Spinal cord (tissue), 10 donors: Measurements from ENCODE around the gene HPDL. TPM values are rescaled to one million over a fixed set of nuclear protein-coding genes. Genes with fewer than 3 reads are reported as not detected.
"Not testable (repeated sequence)": the region's sequence is repeated elsewhere in the genome, so short reads cannot be mapped to it uniquely, and the experiment has no call there.

Experiments used
- DNase-seq, 6 donors: peaks; one replicate each; pipeline versions ENCODE4 v3.0.0 to v3.0.0-alpha.2; 2013 to 2015; ENCODE audit warnings: low spot score in 6 of 6, low read depth in 4 of 6
- H3K27ac ChIP-seq: one replicate; pipeline ENCODE4 v1.5.1; 2013; ENCODE audit warnings: low read depth, low read length, control low read depth
- H3K27me3 ChIP-seq: one replicate; pipeline ENCODE4 v1.6.1; 2013; ENCODE audit warnings: low read length; ENCODE audit not compliant: control insufficient read depth, insufficient read depth
- H3K36me3 ChIP-seq: one replicate; pipeline ENCODE4 v1.6.1; 2013; ENCODE audit warnings: low read length; ENCODE audit not compliant: control insufficient read depth, insufficient read depth
- H3K4me1 ChIP-seq: one replicate; pipeline ENCODE4 v1.6.1; 2013; ENCODE audit warnings: low read length; ENCODE audit not compliant: control insufficient read depth, insufficient read depth
- H3K4me3 ChIP-seq: one replicate; pipeline ENCODE4 v1.5.1; 2013; ENCODE audit warnings: low read depth, low read length, control low read depth
- H3K9me3 ChIP-seq: one replicate; pipeline ENCODE4 v1.6.1; 2013; ENCODE audit warnings: low read length; ENCODE audit not compliant: control insufficient read depth, insufficient read depth
- WGBS: methylation state at CpG from one replicate; pipeline ENCODE4 v1.1.5; 2013; ENCODE audit warnings: missing lambda C conversion rate; ENCODE audit not compliant: insufficient coverage; 5-methylcytosine and 5-hydroxymethylcytosine counted together
- long read RNA-seq, 4 donors: transcript quantifications; one replicate each; lab custom pipeline, GENCODE V29; 2026
- polyA plus RNA-seq, 2 donors: library from polyadenylated mRNA; unstranded; fragments of 120-200 nt; gene quantifications; one replicate each; pipeline ENCODE4 v1.2.1, GENCODE V29; 2013; ENCODE audit not compliant: insufficient read length in 2 of 2
- total RNA-seq, 2 donors: library from RNA; depleted of rRNA in 1 of 2; stranded (reverse); fragments of 120-200 nt in 1 of 2; fragments of >200 nt in 1 of 2; gene quantifications; one replicate each; pipeline versions ENCODE4 v1.2.3 to v1.2.4, GENCODE V29; 2013 to 2014
- donor health status: healthy.

Gene HPDL
- total RNA-seq, result 1 to 10 TPM; 1.8 to 2.0 TPM
- polyA plus RNA-seq, result 1 to 10 TPM; 3.3 to 4.6 TPM
- long read RNA-seq, donor 1, partial matches to known transcripts, result 0 of 4 reads
- long read RNA-seq, donor 1, other reads (novel, unspliced or antisense), result 0 of 4 reads
- long read RNA-seq, donor 2, partial matches to known transcripts, result 0 of 1 reads
- long read RNA-seq, donor 2, other reads (novel, unspliced or antisense), result 0 of 1 reads
- long read RNA-seq, donor 3, partial matches to known transcripts, result 0 of 3 reads
- long read RNA-seq, donor 3, other reads (novel, unspliced or antisense), result 0 of 3 reads
- long read RNA-seq, donor 4, transcript HPDL-201 (1 exons, 1,629 nt), result major isoform, 5 of 5 reads
- long read RNA-seq, donor 4, partial matches to known transcripts, result 0 of 5 reads
- long read RNA-seq, donor 4, other reads (novel, unspliced or antisense), result 0 of 5 reads

DNA sequence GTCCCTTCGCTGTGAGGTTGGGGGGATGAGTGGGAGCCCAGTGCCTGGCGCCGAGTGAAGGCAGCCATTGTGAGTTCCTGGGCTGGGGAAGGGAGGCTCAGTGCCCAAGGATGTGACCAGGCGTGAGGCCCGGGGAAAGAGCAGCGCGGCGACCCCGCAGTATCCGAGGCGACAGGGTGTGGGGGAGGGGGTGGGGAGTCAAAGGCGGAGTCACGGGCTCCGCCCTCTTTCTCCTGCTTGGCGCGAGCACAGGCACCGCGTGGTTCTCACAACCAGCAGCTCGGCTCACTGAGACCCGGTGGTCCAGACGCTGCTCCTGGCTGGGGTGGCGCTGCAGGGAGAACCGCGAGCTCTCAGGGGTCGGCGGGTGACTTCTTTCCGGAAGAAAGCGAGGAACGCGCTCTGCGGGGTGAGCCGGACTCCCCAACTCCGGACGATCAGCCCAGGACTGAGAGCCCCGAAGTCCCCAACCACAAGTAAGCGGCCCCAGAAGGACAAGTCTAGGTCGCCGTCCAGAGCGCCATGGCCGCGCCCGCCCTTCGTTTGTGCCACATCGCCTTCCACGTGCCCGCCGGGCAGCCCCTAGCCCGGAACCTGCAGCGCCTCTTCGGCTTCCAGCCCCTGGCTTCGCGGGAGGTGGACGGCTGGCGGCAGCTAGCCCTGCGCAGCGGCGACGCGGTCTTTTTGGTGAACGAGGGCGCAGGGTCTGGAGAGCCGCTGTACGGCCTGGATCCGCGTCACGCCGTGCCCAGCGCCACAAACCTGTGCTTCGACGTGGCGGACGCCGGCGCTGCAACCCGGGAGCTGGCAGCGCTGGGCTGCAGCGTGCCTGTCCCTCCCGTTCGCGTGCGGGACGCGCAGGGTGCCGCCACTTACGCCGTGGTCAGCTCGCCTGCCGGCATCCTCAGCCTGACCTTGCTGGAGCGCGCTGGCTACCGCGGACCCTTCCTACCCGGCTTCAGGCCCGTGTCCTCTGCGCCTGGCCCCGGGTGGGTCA, at the start of gene HPDL:
Gene HPDL (plus strand): TSS at position 269 of the 997 bp plus-strand sequence. CDS start 254 bp downstream, at position 523.
- Histone ChIP-seq H3K27me3 (no peaks in the 10 kb centered on the region), H3K4me1 (peaks cover 35% of the 10 kb centered on the region), H3K36me3 (peaks cover 40% of the 10 kb centered on the region), H3K9me3 (no peaks in the 10 kb centered on the region), H3K27ac (peak within 1 kb of the TSS; percentile 86), H3K4me3 (peak within 1 kb of the TSS; percentile 55)
- WGBS, result 5% methylated on average over 96 of the region's 96 CpGs
- peak in 5 of 6 donors; percentile 60 to 93 (median 77) for DNase-seq

GRCh38 chr1:45282351-45282750, 44.3 kb upstream of the HPDL start:
- 67% methylated on average over 1 of the region's 3 CpGs for WGBS

DNA sequence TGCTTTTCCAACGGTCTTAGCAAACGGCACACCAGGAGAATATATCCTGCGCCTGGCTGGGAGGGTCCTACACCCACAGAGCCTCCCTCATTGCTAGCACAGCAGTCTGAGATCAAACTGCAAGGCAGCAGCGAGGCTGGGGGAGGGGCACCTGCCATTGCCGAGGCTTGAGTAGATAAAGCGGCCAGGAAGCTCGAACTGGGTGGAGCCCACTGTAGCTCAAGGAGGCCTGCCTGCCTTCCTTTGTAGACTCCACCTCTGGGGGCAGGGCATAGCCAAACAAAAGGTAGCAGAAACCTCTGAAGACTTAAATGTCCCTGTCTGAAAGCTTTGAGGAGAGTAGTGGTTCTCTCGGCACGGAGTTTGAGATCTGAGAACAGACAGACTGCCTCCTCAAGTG, 41.8 kb upstream of the HPDL start:
- H3K4me1 ChIP-seq, H3K27me3 ChIP-seq, H3K4me3 ChIP-seq, H3K36me3 ChIP-seq, H3K9me3 ChIP-seq, H3K27ac ChIP-seq, DNase-seq: not testable (repeated sequence)
- 82% methylated on average over 8 of the region's 9 CpGs for WGBS

More at GRCh38 chr1:45282351-45282750, 44.3 kb upstream of the HPDL start:
- Histone ChIP-seq H3K9me3 (no peaks in the 10 kb centered on the region), H3K27ac (no peak overlapping the region), H3K36me3 (no peaks in the 10 kb centered on the region), H3K27me3 (no peaks in the 10 kb centered on the region), H3K4me1 (no peaks in the 10 kb centered on the region), H3K4me3 (no peak overlapping the region)
- no peak for DNase-seq

DNA sequence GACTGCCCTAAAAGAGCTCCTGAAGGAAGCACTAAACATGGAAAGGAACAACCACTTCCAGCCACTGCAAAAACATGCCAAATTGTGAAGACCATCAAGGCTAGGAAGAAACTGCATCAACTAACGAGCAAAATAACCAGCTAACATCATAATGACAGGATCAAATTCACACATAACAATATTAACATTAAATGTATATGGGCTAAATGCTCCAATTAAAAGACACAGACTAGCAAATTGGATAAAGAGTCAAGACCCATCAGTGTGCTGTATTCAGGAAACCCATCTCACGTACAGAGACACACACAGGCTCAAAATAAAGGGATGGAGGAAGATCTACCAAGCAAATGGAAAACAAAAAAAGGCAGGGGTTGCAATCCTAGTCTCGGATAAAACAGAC, 40.2 kb upstream of the HPDL start:
- H3K36me3 ChIP-seq, H3K4me1 ChIP-seq, H3K27me3 ChIP-seq, H3K27ac ChIP-seq, H3K9me3 ChIP-seq, DNase-seq, H3K4me3 ChIP-seq: not testable (repeated sequence)
- no CpG with 5 or more reads among the region's 3 CpGs for WGBS

DNA sequence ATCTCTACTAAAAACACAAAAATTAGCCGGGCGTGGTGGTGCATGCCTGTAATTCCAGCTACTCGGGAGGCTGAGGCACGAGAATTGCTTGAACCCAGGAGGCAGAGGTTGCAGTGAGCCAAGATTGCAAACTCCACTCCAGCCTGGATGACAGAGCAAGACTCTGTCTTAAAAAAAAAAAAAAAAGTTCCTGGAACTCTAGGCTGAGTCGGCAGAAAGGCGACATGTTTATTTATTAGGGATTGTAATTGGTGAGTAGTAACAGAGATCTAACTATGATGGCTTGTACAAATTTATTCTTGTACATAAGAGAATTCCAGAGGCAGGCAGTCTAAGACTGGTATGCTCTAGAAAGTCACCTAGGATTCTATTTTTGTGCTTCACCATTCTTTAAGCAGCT, 35.7 kb upstream of the HPDL start:
- H3K27me3 ChIP-seq, DNase-seq, H3K4me1 ChIP-seq, H3K36me3 ChIP-seq, H3K4me3 ChIP-seq, H3K27ac ChIP-seq, H3K9me3 ChIP-seq: not testable (repeated sequence)
- WGBS, result 85% methylated on average over 4 of the region's 6 CpGs

DNA sequence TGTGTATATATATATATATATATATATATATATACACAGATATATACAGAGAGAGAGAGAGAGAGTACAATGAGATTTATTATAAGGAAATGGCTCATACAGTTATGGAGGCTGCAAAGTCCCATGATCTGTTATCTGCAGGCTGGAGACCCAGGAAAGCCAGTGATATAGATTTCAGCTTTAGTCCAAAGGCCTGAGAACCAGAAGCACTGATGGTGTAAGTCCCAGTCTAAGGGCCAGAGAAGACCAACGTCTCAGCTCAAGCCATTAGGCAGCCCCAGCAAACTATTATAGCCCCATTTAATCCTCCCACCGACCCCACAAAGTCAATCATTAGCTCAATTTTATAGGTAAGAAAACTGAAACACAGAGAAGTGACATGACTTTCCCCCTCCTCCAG, 35.0 kb upstream of the HPDL start:
- Histone ChIP-seq H3K4me1 (no peaks in the 10 kb centered on the region), H3K9me3 (no peaks in the 10 kb centered on the region), H3K36me3 (no peaks in the 10 kb centered on the region), H3K27me3 (no peaks in the 10 kb centered on the region), H3K27ac (no peak overlapping the region), H3K4me3 (no peak overlapping the region)
- 65% methylated on average over 2 of the region's 2 CpGs for WGBS
- DNase-seq, result no peak

- 45% methylated on average over 6 of the region's 8 CpGs for WGBS
- Histone ChIP-seq H3K4me3 (no peak overlapping the region), H3K4me1 (peaks cover 8% of the 10 kb centered on the region), H3K27ac (no peak overlapping the region), H3K9me3 (no peaks in the 10 kb centered on the region), H3K36me3 (no peaks in the 10 kb centered on the region), H3K27me3 (no peaks in the 10 kb centered on the region)
- peak in 2 of 6 donors; percentile 29 for DNase-seq
Measured at GRCh38 chr1:45297666-45298356, 28.9 kb upstream of the HPDL start.

GRCh38 chr1:45299296-45299695, 27.4 kb upstream of the HPDL start:
- no peaks in the 10 kb centered on the region for H3K36me3 ChIP-seq
- no peak overlapping the region for H3K4me3 ChIP-seq
- peaks cover 18% of the 10 kb centered on the region for H3K4me1 ChIP-seq
- WGBS, result 50% methylated on average over 1 of the region's 1 CpG
- no peaks in the 10 kb centered on the region for H3K27me3 ChIP-seq
- DNase-seq, result no peak
- no peak overlapping the region for H3K27ac ChIP-seq
- no peaks in the 10 kb centered on the region for H3K9me3 ChIP-seq

DNA sequence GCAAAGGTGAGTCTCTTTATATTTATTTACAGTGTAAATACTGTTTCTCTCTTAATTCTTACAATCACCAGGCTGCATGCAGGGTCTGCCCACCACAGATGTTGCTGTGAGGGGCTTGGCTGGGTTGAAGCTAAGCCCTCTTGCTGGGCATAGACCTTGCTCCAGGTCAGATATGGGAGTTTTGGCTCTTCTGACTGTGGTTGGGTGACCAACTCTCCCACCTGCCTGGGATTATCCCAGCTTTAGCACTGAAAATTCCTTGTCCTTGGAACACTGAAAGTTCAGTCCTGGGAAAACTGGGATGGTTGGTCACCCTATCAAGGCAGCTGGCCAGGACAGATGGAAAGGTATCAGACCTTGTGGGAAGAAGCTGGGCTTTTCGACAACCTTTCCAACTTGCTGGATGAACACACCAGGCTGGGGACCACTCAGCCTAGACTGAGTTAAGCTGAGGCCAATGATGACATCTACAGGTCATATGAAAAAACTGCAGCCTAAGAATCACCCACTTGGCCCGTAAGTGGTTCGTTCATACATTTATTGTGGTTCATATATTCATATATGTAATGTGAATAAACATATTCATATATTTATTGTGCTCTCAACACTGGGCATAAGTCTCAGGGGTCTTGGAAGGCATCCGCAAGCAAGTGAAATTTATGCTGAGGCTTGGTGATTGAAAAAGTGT, 26.6 kb upstream of the HPDL start:
- WGBS, result 0% methylated on average over 1 of the region's 4 CpGs
- DNase-seq, result peak in 5 of 6 donors; percentile 49 to 95 (median 70)

More for the DNA sequence above, 26.6 kb upstream of the HPDL start:
- no peak overlapping the region for H3K4me3 ChIP-seq
- H3K9me3 ChIP-seq, result no peaks in the 10 kb centered on the region
- no peaks in the 10 kb centered on the region for H3K27me3 ChIP-seq
- H3K27ac ChIP-seq, result no peak overlapping the region
- no peaks in the 10 kb centered on the region for H3K36me3 ChIP-seq
- H3K4me1 ChIP-seq, result peaks cover 25% of the 10 kb centered on the region
